ENCODE results near the gene TTLL7. TPM values are rescaled to one million over a fixed set of nuclear protein-coding genes. Genes with fewer than 3 reads are reported as not detected.
"Not testable (repeated sequence)": the region's sequence is repeated elsewhere in the genome, so short reads cannot be mapped to it uniquely, and the experiment has no call there.

Gene TTLL7
- polyA plus RNA-seq, 3 donors = 2.3 to 5.4 (median 3.9) TPM

DNA sequence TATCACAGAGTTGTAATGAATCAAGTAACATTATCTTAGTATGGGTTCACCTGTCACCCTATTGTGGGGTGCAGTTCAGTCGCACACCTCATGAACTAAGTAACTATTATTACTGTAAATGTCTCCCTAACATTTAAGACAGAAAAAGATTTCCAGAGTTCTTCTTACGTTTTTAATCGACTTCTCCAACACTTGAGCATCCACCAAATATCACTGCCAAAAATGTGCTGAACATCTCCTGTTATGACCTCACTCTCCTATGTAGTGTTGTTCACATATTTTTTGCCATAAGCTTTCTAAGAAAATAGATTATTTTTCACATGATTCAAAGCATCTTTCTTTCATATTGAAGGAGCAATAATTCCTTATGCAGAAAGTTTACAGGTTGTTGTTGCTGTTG, 1.3 kb downstream of the TTLL7 start:
- no peak for DNase-seq (ENCODE audit: low read depth in 3 of 3, low spot score in 2 of 3)

DNA sequence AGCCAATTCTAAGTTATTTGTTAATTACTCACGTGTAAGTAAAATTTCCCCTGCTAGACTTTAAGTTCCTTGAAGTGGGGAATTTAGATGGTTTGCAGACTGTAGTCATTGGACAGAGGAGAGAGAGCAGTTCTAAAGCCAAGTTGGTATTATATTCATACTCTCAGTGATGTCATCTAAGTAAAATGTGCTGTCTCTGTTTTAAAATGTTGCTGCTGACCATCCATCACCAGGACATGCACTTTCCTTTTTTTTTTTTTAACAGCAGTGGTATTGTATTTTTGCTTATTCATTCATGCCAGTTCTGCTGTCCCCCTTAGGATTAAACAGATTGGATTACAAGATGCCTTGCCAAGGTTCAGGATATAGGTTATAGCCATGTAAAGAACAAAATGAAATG, 2.3 kb downstream of the TTLL7 start:
- no peak for DNase-seq (ENCODE audit: low read depth in 3 of 3, low spot score in 2 of 3)

DNA sequence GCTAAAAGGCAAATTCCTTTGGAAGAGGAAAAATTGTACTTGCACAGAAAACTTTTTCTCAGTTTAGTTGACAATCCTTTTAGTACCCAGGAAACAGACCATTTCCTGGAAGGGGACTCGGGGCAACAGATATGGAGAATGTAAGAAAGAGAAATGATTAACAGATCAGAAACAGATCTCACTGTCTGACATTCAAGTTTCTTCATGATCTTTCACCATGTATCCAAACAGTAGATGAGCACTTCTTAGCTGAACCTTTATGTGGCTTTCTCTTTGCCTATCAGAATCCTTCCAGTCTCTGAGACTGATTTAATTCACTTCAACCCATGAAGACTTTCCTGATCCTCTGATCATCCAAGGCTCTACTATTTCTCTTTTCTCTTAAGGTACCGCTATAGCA, 2.7 kb downstream of the TTLL7 start:
- DNase-seq (ENCODE audit: low read depth in 3 of 3, low spot score in 2 of 3) = no peak

DNA sequence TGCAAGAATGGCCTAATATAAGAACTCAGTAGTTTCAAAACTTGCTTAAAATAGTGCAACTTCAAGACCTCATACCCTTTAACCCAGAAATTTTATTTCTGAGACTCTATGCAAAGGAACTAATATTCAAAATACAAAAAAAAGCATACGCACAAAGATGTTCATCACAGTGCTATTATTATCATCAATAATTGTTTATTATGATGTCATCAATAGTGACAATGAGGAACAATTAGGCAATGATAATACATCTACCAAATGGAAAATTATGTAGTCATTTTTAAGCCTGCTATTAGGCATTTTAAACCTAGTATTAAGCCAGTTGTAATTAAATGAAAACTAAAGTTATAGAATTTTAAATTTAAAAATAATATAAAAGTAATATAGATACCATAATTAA, 3.3 kb downstream of the TTLL7 start:
- DNase-seq (ENCODE audit: low read depth in 3 of 3, low spot score in 2 of 3) = no peak

DNA sequence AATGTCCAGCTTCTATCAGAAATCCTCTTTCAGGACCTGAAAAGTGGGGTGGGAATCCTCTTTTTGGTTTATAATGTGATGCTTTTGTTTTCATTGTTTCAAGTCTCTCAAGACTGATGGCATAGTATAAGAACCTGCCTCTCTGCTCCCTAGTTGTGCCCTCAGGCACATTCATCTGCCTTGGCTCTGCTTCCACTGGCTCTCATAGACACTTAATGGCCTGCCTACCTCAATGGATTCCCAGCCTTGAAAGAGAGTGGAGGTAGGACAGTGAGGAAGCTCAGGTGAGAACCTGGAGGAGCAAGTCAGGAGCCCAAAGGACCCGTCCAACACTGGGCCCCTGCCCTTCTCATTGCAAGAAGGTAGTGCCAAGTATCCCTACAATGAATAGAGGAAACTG, 4.8 kb downstream of the TTLL7 start:
- DNase-seq (ENCODE audit: low read depth in 3 of 3, low spot score in 2 of 3) = no peak

DNA sequence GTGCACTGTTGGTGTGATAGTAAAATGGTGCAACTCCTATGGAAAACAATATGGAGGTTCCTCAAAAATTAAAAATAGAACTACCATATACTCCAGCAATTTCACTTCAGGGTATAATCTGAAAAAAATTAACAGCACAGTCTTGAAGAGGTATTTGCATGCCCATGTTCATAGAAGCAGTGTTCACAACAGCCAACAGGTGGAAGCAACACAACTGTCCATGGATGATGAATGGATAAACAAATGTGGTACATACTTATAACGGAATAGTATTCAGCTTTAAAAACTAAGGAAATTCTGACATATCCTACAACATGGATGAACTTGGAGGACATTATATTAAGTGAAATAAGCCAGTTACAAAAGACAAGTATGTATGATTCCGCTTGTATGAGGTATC, 8.2 kb downstream of the TTLL7 start:
- DNase-seq (ENCODE audit: low read depth in 3 of 3, low spot score in 2 of 3) = no peak

DNA sequence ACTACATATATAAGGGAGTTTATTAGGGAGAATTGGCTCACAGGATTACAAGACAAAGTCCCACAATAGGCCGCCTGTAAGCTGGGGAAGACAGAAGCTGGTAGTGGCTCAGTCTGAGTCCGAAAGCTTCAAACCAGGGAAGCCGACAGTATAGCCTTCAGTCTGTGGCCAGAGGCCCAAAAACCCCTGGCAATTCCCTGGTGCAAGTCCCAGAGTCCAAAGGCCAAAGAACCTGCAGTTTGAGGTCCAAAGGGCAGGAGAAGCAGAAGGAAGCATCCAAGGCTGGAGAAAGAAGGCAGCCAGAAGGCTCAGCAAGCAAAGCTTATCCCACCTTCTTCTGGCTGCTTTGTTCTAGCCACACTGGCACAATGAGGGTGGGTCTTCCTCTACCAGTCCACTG, 13.9 kb downstream of the TTLL7 start:
- DNase-seq (ENCODE audit: low read depth in 3 of 3, low spot score in 2 of 3) = no peak

DNA sequence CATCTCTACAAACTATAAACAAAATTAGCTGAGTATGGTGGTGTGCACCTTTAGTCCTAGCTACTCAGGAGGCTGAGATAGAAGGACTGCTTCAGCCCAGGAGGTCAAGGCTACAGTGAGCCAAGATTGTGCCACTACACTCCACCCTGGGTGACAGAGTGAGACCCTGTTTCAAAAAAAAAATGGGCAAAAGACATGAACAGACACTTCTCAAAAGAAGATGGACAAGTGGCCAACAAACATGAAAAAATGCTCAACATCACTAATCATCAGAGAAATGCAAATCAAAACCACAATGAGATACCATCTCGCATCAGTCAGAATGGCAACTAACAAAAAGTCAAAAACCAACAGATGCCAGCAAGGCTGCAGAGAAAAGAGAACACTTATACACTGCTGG, 15.0 kb downstream of the TTLL7 start:
- DNase-seq (ENCODE audit: low read depth in 3 of 3, low spot score in 2 of 3) = not testable (repeated sequence)

DNA sequence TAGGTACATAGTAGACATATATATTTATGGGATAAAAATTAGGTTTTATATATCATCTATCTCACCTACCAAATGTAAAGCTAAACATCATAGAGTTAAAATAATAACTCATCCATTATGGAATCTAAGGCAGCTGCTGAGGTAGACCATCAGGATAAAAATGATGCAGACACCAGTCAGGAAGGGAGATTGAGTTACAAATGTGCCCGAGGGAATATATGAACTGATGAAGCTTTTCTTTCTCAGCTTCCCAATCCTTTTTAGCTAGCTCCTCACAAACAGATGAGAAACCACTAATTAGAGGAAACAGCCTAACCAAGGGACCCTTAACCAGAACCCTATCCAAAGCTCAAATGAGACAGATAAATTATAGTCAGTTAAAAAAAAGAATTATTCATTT, 20.9 kb downstream of the TTLL7 start:
- no peak for DNase-seq (ENCODE audit: low read depth in 3 of 3, low spot score in 2 of 3)

DNA sequence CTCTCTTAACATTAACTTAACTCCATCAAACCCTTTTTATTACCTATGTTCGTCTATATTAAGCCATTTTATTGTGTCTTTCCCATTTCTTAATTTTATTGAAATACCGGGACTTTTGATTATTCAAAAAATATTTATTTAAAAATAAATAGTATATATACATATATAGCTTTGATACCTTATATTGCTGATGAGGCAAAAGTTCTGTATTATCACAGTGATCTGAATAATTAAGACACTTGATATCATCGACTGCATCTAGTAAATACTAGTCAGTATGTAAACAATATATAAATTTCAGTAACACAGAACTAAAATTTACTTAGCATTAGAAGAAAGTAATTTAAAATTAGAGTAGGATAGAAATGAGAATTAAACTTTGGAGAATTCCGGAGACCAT, 22.0 kb downstream of the TTLL7 start:
- DNase-seq (ENCODE audit: low read depth in 3 of 3, low spot score in 2 of 3) = no peak

DNA sequence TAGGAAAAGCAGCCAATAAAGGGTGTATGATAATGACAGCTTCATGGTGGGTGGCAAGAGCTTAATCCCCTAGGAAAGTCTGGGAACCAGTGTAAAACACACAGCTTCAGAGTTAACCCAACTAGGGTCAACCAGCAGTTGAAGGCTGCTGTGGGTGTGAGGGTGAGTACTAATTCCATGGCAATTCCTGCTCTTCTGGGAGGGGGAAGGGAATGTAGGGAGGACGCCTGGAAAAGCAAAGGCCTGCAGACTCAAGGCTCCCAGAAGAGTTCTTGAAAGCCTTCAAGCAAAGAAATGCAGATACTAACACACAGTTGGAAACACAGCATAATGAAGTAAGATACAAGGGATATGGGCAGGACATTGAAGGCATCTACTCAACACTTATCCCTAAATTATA, 28.1 kb downstream of the TTLL7 start:
- DNase-seq (ENCODE audit: low read depth in 3 of 3, low spot score in 2 of 3) = no peak

DNA sequence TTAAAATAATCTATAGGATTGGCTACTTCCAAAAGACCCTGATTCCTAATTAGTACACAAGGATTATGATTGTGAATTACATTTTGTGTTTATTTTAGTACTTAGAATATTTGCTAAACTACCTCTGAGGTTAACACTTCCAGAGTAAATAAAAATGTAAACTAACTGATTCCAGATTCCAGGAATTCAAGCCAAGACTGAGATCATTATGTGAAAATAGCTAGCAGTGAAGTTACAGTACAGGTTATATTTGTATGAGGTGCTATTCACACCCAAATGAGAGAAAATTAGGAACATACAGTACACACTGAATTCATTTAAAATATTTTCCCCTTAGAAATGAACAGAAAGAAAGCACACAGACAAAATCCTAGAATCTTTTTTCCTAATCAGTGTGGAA, 28.8 kb downstream of the TTLL7 start:
- no peak for DNase-seq (ENCODE audit: low read depth in 3 of 3, low spot score in 2 of 3)

DNA sequence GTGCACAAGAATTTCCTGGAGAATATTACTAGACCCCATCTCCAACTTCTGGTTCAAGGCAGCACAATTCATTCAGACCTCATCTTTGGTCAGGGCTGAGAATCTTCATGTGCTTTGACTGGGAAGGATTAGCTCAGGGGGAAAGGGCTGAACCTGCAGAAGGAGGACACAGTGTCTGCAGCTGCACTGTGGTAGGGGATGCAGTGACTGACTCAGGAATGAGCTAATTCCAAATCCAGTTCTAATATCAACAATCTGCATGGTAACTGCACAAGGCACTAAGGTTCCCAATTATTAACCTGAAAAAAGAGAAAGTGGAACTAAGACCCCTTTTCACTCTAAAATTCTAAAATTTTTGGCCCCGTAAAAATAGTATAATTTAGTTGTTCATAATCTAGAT, 31.6 kb downstream of the TTLL7 start:
- DNase-seq (ENCODE audit: low read depth in 3 of 3, low spot score in 2 of 3) = no peak

DNA sequence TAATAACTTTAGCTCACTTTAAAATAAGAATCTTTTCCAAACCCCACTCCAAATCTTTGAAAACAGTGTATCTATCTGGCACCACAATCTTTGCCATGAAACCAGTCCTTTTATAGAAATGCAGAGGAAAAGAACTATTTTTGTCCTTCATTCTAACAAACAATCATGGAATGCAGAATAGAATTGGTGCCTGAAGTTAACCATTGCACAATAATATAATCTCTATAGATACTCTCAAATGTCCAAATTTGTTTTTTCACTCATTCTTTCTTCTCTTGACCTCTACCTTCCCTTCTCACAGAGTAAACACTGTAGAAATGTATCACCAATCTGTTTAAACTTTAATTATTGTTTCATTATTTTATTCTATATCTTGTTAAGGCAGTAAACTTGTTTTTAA, 34.8 kb downstream of the TTLL7 start:
- no peak for DNase-seq (ENCODE audit: low read depth in 3 of 3, low spot score in 2 of 3)

DNA sequence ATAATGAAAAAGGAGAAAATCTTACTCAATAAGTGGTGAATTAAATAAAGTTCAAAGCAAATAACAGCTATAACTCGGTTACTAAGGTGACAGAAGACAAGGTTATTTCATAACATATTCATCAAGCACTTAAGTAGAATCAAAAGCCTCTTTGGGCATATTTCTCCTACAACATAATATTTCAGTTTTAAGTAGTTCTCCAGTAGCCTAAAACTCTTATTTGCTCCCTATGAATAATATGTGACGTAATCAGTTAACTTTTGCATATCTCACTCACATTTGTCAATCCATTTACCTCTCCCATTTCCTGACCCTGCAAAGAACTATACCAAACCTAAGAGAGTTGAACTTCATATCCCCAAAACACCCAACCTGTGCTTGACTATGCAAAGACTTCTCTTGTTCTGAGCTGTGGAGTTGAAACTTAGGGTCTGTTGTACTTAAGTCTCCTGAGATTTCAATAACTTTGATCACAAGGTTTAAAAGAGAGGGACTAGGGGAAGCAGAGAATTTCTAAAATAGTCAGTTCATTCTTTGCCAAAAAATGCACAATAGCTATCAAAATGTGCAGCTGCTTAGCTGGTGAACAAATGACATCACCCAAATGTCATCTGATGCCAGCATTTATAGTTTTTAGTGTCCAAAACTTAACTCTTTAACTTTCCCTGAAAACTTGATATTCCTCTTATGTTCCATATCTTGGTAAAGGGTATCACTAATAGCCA, 37.2 kb downstream of the TTLL7 start:
- DNase-seq (ENCODE audit: low read depth in 3 of 3, low spot score in 2 of 3) = no peak

DNA sequence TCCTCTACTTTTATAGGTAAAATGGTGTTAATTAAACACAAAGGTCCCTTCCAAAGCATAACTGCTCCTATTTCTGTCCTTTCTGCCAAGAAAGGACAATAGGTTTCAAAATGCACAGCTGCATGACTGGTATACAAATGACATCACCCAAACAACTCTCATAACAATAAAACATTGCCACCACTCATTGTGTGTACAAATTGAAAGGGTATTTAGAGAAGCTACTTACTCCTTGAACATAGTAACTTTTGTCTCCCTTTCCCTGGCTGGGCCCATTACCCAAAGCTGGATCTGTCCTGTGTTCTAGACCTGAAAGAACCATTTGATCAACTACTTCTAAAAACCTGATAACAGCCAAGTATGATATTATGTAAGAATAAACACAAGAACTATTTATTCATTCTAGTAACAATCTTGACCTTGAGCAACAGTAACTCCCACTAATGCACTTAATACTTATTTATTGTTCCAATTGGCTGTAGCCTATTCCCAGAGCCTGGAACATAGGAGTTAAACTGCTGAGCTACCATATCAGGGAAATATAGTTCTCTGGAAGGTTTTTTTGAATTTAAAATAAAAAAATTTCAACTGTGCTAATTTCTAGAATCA, 38.2 kb downstream of the TTLL7 start:
- DNase-seq (ENCODE audit: low read depth in 3 of 3, low spot score in 2 of 3) = no peak

DNA sequence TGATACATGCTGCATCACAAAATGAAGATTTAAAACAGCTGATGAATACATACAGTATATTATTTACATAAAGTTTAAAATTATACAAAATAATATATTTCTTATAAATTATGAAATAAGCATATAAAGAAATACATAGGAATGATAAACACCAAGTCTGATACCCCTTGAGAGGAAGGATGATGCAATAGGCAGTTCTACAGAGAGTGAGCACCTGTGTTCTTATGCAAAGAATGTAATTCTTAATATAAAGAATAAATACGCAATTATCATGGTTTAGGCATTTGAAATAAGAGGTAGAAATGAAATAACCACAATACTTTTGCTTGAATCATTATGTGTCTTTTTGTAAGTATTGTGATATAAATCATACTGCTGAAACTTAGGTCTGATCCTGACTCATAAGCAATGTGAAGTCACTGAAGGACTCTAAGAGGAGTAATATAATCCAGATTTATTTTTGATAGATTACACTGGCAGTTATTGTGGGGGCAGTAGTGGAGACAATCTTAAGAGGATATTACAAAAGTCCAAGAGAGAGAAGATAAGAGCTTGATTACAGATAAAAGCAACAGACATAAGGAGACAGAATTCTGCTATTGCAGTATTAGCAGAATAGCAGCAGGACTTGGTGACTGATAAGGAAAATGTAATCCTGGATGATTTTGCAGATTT, 39.0 kb downstream of the TTLL7 start:
- no peak for DNase-seq (ENCODE audit: low read depth in 3 of 3, low spot score in 2 of 3)

DNA sequence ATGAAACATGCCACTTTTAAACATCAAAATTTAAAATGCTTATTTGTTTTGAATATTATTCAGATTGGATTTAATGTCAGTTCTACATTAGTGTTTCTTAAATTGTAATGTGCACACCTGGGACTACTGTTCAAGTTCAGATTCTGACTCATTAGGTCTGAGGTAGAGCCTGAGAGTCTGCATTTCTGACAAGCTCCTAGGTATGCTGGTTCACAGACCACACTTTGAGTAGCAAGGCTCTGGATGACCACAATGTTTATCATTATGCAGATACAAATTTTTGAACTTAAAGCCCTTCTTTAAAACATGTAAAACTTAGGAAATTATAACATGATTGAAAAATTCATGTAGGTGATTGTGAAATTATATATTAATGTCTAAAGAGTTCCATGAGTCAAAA, 40.2 kb downstream of the TTLL7 start:
- no peak for DNase-seq (ENCODE audit: low read depth in 3 of 3, low spot score in 2 of 3)

DNA sequence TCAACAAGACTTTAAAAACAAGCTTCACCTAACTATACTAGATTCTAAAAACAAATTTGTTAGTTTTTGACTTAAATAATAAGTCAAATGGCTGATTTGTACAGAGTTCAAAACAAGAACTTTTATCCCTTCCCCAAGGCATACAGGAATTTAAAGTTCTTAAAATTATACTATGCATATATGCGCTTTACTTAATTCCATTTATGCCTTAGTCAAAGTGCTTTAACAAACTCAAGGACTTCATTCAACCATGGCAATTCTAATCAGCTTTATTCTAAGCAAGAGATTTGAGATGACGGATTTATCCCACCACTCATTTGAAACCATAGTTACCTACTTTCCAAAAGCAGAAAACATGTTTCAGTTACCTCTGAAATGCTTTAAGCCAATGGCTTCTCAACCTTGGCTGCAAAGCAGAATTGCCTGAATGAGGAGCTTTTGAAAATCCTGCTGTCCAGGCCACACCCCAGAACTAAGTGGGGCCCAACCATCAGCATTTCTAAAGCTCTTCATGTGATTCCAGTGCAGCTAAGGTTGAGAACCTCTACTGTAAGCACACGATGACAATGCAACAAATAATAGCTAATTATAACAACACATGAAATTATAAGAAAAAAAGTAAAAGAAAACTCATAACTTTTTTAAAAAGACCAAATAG, 44.6 kb downstream of the TTLL7 start:
- DNase-seq (ENCODE audit: low read depth in 3 of 3, low spot score in 2 of 3) = no peak

DNA sequence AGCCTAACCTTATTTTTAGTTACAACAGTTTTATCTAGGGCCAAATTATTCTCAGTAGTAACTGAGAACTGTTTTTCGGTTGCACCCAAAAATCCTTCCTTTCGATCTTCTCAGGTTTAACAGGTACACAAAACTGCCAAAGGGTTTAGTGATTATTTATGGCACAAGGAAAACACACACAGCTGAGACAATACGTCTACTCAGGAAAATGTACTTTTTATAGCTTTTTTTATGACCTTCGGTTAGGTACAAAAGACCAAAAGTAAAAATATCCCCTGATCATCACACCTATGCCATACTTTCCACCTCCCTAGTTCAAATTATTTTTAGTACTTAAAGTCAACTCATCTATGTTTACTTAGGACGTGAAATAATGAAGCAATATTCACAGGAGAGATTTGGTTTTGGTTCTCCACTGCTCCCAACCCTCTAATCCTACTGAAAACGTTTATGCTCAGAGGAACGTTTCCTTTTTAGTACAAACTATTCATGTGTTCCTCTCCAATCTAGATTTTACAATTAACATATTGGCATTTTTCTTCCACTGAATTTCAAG, 48.7 kb downstream of the TTLL7 start:
- DNase-seq (ENCODE audit: low read depth in 3 of 3, low spot score in 2 of 3) = no peak

DNA sequence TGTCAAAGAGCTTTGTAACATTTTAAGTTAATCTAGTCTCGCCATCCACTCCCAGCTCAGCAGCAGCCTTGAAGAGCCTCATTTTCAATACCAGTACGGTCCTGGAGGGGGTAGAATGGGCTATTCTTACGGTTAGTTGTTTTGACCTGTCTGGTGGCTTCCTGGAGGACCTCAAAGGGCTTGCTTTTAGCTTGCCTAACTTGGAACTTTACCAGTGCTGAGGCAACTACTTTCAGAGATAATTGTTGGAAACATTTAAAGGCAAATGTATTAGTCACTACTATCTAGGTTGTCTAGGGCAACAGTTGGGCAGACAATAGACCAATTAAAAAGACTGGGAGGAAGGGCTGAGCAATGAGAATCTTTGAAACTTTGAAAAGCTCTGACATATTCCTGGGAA, 56.0 kb downstream of the TTLL7 start:
- DNase-seq (ENCODE audit: low read depth in 3 of 3, low spot score in 2 of 3) = no peak
